GM12801 (cell line): Measurements from ENCODE around the gene HUWE1.

ENCODE experiments used
- TF ChIP-seq, protein P1 (sequence below): IDR thresholded peaks from one replicate; pipeline ENCODE4 v1.5.1; 2011; ENCODE audit warnings: control low read depth; ENCODE audit not compliant: insufficient read length; ENCODE audit errors: extremely low read depth

Gene HUWE1

DNA sequence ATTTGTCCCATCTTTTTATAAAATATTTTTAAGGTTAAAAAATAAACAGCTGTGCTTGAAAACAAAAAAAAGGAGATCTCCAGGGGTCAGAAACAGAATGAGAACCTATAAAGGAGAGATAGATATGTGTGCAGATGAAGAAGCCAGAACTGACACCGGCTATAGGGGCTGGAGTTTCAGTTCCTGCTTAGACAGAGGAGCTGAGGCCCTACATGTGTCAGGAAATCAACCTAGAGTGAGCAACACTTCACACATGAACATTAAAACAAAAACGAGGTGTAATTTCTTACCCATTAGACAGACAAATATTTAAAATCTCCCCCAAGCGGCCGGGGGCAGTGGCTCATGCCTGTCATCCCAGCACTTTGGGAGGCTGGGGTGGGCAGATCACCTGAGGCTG lies 17.8 kb upstream of the HUWE1 start:
- TF ChIP-seq, protein P1, sequence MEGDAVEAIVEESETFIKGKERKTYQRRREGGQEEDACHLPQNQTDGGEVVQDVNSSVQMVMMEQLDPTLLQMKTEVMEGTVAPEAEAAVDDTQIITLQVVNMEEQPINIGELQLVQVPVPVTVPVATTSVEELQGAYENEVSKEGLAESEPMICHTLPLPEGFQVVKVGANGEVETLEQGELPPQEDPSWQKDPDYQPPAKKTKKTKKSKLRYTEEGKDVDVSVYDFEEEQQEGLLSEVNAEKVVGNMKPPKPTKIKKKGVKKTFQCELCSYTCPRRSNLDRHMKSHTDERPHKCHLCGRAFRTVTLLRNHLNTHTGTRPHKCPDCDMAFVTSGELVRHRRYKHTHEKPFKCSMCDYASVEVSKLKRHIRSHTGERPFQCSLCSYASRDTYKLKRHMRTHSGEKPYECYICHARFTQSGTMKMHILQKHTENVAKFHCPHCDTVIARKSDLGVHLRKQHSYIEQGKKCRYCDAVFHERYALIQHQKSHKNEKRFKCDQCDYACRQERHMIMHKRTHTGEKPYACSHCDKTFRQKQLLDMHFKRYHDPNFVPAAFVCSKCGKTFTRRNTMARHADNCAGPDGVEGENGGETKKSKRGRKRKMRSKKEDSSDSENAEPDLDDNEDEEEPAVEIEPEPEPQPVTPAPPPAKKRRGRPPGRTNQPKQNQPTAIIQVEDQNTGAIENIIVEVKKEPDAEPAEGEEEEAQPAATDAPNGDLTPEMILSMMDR = no peak

DNA sequence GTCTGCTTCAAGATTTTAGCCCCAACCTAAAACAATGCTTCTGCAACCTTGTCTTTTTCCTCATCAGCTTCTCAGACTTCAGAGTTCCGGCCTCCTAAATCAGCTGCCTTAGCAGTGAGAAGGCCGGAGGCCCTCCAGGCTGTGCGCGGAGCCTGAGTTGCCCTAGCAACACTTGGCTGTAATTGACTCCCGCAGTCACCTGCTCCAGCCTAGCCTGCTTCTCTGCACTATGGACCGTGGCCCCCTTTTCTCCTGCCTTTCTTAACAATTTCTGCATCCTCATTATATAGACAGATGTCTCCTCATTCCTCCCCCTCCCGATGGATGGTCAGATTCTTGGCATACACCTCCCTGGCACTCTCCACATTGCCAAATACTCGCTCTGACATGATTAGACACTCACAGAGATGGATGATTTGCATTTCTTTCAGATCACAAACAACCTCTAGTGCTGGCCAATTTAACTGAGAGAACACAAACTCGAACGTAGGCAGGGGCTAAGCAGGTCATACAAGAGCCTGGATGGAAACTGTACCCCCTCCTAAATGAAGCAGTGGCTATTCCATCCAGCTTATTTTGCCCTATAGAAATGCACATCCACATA lies 9.5 kb upstream of the HUWE1 start:
- TF ChIP-seq, protein P1 = no peak

DNA sequence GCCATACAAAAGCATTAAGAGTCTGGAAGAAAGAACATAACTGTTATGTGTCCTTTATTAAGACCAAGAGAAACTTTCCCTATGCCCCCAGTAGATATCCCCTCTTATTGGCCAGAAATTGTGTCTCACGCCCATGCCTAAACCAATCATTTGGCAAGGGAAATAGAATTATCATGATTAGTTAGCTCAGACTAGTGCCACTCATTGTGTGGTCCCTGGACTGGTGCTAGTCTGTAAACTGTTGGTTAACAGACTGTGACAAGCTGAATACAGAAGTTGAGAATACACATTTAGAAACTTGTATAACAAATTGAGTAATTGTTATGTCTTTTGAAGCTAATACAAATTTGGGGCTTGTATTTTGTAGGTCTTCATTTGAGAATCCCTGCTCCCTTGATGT lies 8.1 kb upstream of the HUWE1 start:
- TF ChIP-seq, protein P1 = no peak

DNA sequence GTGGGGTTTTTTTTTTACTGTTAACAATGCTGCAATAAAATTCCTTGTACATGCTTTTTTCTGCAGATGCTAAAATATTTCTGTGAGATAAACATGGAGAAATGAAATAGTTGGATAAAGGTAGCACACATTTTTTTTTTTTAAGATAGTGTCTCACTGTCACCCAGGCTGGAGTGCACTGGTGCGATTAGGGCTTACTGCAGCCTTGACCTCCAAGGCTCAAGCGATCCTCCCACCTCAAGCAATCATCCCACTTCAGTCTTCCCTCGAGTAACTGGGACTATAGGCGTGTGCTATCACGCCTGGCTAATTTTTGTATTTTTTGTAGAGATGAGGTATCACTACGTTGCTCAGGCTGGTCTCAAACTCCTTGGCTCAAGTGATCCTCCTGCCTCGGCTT lies 1.8 kb upstream of the HUWE1 start:
- TF ChIP-seq, protein P1 = no peak

DNA sequence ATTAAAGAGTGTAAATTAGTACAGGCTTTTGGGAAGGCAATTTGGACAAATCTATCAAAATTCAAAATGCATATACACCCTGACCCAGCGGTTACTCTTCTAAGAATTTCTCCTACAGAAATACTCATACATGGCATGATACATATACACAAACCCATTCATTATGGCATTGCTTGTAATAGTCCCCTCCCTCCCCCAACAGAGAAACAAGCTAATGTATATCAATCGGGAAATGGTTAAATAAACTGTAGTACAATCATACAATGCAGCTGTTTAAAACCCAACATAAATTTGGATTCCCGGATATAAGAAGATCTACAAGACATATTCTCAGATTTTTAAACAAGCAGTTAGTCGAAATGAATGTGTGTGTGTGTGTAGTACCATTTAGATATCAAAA lies 808 bp downstream of the HUWE1 start:
- TF ChIP-seq, protein P1 = no peak

DNA sequence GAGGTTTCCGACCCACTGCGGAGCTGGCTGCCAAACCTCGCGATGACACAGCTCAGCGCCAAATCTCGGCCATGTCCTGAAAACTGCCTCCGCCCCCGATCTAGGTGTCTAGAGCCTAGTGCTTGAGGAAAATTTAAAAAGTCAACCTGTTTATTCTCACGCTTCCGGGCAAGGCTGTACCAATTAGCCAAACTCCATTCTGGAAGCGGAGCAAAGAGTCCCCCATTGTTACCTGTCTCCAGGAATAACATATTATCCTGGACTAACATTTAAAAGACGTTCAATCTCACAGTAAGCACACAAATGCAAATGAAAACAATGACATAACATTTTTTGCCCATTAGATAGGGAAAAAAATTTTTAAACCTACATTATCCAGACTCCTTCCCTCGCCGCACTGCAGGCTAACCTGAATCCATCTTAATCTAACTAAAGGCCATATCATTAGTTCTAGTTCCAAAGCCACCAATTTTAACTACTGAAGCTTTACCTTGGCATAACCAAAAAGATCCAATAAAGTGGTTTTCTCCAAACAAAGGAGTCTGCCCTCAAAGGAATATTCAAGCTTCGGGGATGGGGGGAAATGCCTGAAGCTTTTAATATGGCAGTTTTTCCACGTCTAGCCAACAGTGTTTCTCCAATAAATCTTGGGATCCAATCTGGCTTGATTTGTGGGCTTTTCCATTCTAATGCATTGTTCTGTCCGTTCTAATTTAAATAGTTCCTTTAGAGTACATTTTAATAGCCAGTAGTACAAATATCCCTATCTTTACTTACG lies 1.9 kb downstream of the HUWE1 start:
- TF ChIP-seq, protein P1 = no peak

DNA sequence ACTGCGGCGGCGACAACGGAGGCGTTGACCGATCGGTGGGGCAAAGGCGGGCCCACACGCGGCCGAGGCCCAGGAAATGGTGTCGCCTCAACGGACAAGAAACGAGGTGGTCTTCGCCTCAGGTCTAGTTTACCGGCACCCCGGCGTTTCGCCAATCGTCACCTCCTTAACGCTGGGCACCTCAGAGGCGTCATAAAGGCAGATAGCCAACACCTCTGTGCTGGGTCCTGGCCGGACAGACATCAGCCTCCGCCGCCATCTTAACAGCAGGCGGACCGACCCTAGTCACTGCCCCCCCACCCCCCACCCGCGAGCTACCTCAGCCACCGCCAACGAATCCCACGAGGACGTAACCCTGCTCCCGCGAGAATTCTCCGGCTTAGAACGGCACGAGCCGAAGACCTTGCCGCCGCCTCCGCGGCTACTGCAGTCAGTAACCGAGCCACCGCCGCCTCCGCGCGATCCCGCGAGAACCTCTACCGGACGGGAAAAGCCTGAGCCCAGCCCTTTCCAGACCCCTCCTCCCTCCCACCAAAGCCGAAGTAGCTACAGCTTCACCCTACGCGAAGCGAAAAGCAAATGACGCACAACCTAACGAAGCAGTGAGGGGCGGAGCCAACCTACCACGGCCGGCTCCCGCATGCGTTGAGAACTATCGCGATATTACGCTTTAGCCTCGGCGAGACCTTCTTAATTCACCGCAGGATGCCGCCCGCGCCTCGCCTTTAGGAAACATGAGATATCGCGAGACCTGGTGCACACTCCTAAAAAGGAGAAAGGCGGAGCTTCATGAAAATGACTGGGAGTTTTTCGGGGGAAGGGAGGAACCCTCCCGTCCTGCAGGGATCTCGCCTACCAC lies 2.7 kb downstream of the HUWE1 start:
- TF ChIP-seq, protein P1 = no peak
